Naive thymus-derived CD8-positive, alpha-beta T cell (primary cell): ENCODE measurements around the gene CASQ2. TPM values are rescaled to one million over a fixed set of nuclear protein-coding genes. Genes with fewer than 3 reads are reported as not detected.

Experiments used
- ATAC-seq, 2 donors: fragments of 150-1000 bp; cut with Tn5 transposase in 1 of 2; sonication (Bioruptor Pico), chemical (Tn5 transposase) in 1 of 2; 1 replicate in 1 of 2; 2 replicates in 1 of 2; pipeline ENCODE4 v1.10.0; 2021; ENCODE audit warnings: mild to moderate bottlenecking in 2 of 2, moderate library complexity in 2 of 2
- POLR2A ChIA-PET: fragments of 350-600 bp; sonication (Branson Sonifier 250); formaldehyde crosslinking; loops from one replicate; lab custom pipeline; 2021; ENCODE audit warnings: antibody characterized with exemption; lab: Charles Lee
- DNase-seq, 10 donors: peaks; one replicate each; pipeline versions ENCODE4 v3.0.0 to v3.0.0-alpha.2; 2020 to 2022
- H3K27ac Mint-ChIP-seq, 10 donors: one replicate each; pipeline ENCODE4 v1.8.0; 2020 to 2022; ENCODE audit warnings: mild to moderate bottlenecking in 10 of 10, mixed read lengths in 10 of 10, moderate library complexity in 4 of 10, inconsistent platforms in 1 of 10
- H3K27me3 Mint-ChIP-seq, 5 donors: one replicate each; pipeline ENCODE4 v1.8.0; 2021 to 2022; ENCODE audit warnings: mixed read lengths in 5 of 5
- H3K36me3 Mint-ChIP-seq, 3 donors: one replicate each; pipeline ENCODE4 v1.8.0; 2020 to 2022; ENCODE audit warnings: mixed read lengths in 3 of 3, mild to moderate bottlenecking in 2 of 3, inconsistent platforms in 1 of 3
- H3K4me1 Mint-ChIP-seq, 4 donors: one replicate each; pipeline ENCODE4 v1.8.0; 2021 to 2022; ENCODE audit warnings: mixed read lengths in 4 of 4
- H3K4me3 Mint-ChIP-seq, 10 donors: one replicate each; pipeline ENCODE4 v1.8.0; 2020 to 2022; ENCODE audit warnings: mild to moderate bottlenecking in 10 of 10, mixed read lengths in 10 of 10, moderate library complexity in 6 of 10, inconsistent platforms in 1 of 10
- H3K9me3 Mint-ChIP-seq, 9 donors: one replicate each; pipeline ENCODE4 v1.8.0; 2020 to 2022; ENCODE audit warnings: mixed read lengths in 9 of 9, mild to moderate bottlenecking in 3 of 9, inconsistent platforms in 1 of 9, moderate library complexity in 1 of 9
- polyA plus RNA-seq, 3 donors: library from polyadenylated mRNA; unstranded; fragments of 300-500 nt; fragmentation: Illumina TruSeq; gene quantifications; one replicate each; pipeline ENCODE4 v1.2.3, GENCODE V29; 2021
- total RNA-seq, 8 experiments: library from RNA in 2 of 8; stranded (reverse) in 2 of 8; gene quantifications; one replicate each; pipeline ENCODE4 v1.2.3 and lab custom pipeline; 2021 to 2026

Gene CASQ2
- total and polyA plus RNA-seq, 5 experiments from 2014 or later: not detected

- POLR2A ChIA-PET: no interaction called here
- peaks cover 0 to 5% (median 1%) of the 10 kb centered on the region in 4 donors for H3K4me1 Mint-ChIP-seq
- H3K9me3 Mint-ChIP-seq: no peaks in the 10 kb centered on the region
- ATAC-seq: no peak
- no peaks in the 10 kb centered on the region for H3K36me3 Mint-ChIP-seq
- peak overlapping the region in 1 of 10 donors; percentile 34 for H3K27ac Mint-ChIP-seq
- DNase-seq: no peak
- no peak overlapping the region for H3K4me3 Mint-ChIP-seq
- peaks cover 0 to 4% (median 0%) of the 10 kb centered on the region in 5 donors for H3K27me3 Mint-ChIP-seq
These were observed 91.3 kb downstream of the CASQ2 start for GRCh38 chr1:115677182-115677555.

- Mint-ChIP-seq H3K4me3 (no peak overlapping the region), H3K36me3 (no peaks in the 10 kb centered on the region), H3K9me3 (no peaks in the 10 kb centered on the region), H3K27ac (no peak overlapping the region), H3K4me1 (peaks cover 0 to 5% (median 1%) of the 10 kb centered on the region in 4 donors), H3K27me3 (peaks cover 0 to 4% (median 0%) of the 10 kb centered on the region in 5 donors)
- ATAC-seq: no peak
- no peak for DNase-seq
- POLR2A ChIA-PET: no interaction called here
These were observed 91.9 kb downstream of the CASQ2 start for GRCh38 chr1:115676498-115677181.

GRCh38 chr1:115672224-115673009 is 96.1 kb downstream of the CASQ2 start:
- H3K9me3 Mint-ChIP-seq: no peaks in the 10 kb centered on the region
- no peak overlapping the region for H3K4me3 Mint-ChIP-seq
- no peak overlapping the region for H3K27ac Mint-ChIP-seq
- no peaks in the 10 kb centered on the region for H3K36me3 Mint-ChIP-seq
- H3K4me1 Mint-ChIP-seq: peaks cover 0 to 10% (median 1%) of the 10 kb centered on the region in 4 donors
- POLR2A ChIA-PET: no interaction called here
- DNase-seq (no peak), ATAC-seq (no peak)
- peaks cover 0 to 4% (median 0%) of the 10 kb centered on the region in 5 donors for H3K27me3 Mint-ChIP-seq

- DNase-seq (no peak), ATAC-seq (no peak)
- H3K9me3 Mint-ChIP-seq: no peaks in the 10 kb centered on the region
- POLR2A ChIA-PET: no interaction called here
- H3K27me3 Mint-ChIP-seq: peaks cover 0 to 4% (median 0%) of the 10 kb centered on the region in 5 donors
- no peak overlapping the region for H3K4me3 Mint-ChIP-seq
- H3K27ac Mint-ChIP-seq: no peak overlapping the region
- H3K36me3 Mint-ChIP-seq: no peaks in the 10 kb centered on the region
- H3K4me1 Mint-ChIP-seq: peaks cover 0 to 5% (median 1%) of the 10 kb centered on the region in 4 donors
These were observed 97.2 kb downstream of the CASQ2 start for GRCh38 chr1:115671176-115671934.

GRCh38 chr1:115670476-115671175 is 97.9 kb downstream of the CASQ2 start:
- no peak for ATAC-seq
- H3K27ac Mint-ChIP-seq: no peak overlapping the region
- POLR2A ChIA-PET: no interaction called here
- peaks cover 0 to 5% (median 1%) of the 10 kb centered on the region in 4 donors for H3K4me1 Mint-ChIP-seq
- no peaks in the 10 kb centered on the region for H3K36me3 Mint-ChIP-seq
- H3K9me3 Mint-ChIP-seq: no peaks in the 10 kb centered on the region
- DNase-seq: no peak
- H3K4me3 Mint-ChIP-seq: no peak overlapping the region
- H3K27me3 Mint-ChIP-seq: peaks cover 0 to 4% (median 0%) of the 10 kb centered on the region in 5 donors

- H3K27ac Mint-ChIP-seq: no peak overlapping the region
- peaks cover 0 to 4% (median 0%) of the 10 kb centered on the region in 5 donors for H3K27me3 Mint-ChIP-seq
- POLR2A ChIA-PET: no interaction called here
- peaks cover 0 to 5% (median 1%) of the 10 kb centered on the region in 4 donors for H3K4me1 Mint-ChIP-seq
- DNase-seq (no peak), ATAC-seq (no peak)
- no peaks in the 10 kb centered on the region for H3K9me3 Mint-ChIP-seq
- H3K36me3 Mint-ChIP-seq: no peaks in the 10 kb centered on the region
- no peak overlapping the region for H3K4me3 Mint-ChIP-seq
These were observed 98.6 kb downstream of the CASQ2 start for GRCh38 chr1:115669886-115670285.

- Mint-ChIP-seq H3K4me1 (peaks cover 0 to 5% (median under 1%) of the 10 kb centered on the region in 4 donors), H3K27ac (no peak overlapping the region), H3K27me3 (peaks cover 0 to 3% (median 0%) of the 10 kb centered on the region in 5 donors), H3K4me3 (no peak overlapping the region), H3K9me3 (no peaks in the 10 kb centered on the region), H3K36me3 (peaks cover 0 to under 1% (median 0%) of the 10 kb centered on the region in 3 donors)
- ATAC-seq (no peak), DNase-seq (no peak)
- POLR2A ChIA-PET: no interaction called here
These were observed 99.4 kb downstream of the CASQ2 start for GRCh38 chr1:115669002-115669673.

- Mint-ChIP-seq H3K4me1 (peaks cover 0 to 5% (median 0%) of the 10 kb centered on the region in 4 donors), H3K36me3 (peaks cover 0 to 2% (median 0%) of the 10 kb centered on the region in 3 donors), H3K27me3 (peaks cover 0 to 3% (median 0%) of the 10 kb centered on the region in 5 donors), H3K27ac (no peak overlapping the region), H3K9me3 (no peaks in the 10 kb centered on the region), H3K4me3 (no peak overlapping the region)
- DNase-seq (no peak), ATAC-seq (no peak)
- POLR2A ChIA-PET: no interaction called here
These were observed 99.9 kb downstream of the CASQ2 start for GRCh38 chr1:115668579-115668978.

- Mint-ChIP-seq H3K4me1 (peaks cover 0 to 5% (median 0%) of the 10 kb centered on the region in 4 donors), H3K27ac (no peak overlapping the region)
- POLR2A ChIA-PET: no interaction called here
These were observed 101.8 kb downstream of the CASQ2 start for GRCh38 chr1:115666702-115667101.

GRCh38 chr1:115666206-115666605 is 102.3 kb downstream of the CASQ2 start:
- Mint-ChIP-seq H3K4me1 (peaks cover 0 to 3% (median 0%) of the 10 kb centered on the region in 4 donors), H3K4me3 (no peak overlapping the region), H3K27me3 (no peaks in the 10 kb centered on the region), H3K36me3 (peaks cover 0 to 2% (median 0%) of the 10 kb centered on the region in 3 donors), H3K27ac (no peak overlapping the region), H3K9me3 (no peaks in the 10 kb centered on the region)
- DNase-seq (no peak), ATAC-seq (no peak)
- POLR2A ChIA-PET: no interaction called here

More at GRCh38 chr1:115666702-115667101, 101.8 kb downstream of the CASQ2 start:
- Mint-ChIP-seq H3K9me3 (no peaks in the 10 kb centered on the region), H3K4me3 (no peak overlapping the region), H3K27me3 (peaks cover 0 to 3% (median 0%) of the 10 kb centered on the region in 5 donors), H3K36me3 (peaks cover 0 to 2% (median 0%) of the 10 kb centered on the region in 3 donors)
- no peak for DNase-seq
- ATAC-seq: no peak

- no peak overlapping the region for H3K4me3 Mint-ChIP-seq
- ATAC-seq: no peak
- H3K27me3 Mint-ChIP-seq: no peaks in the 10 kb centered on the region
- no peak overlapping the region for H3K27ac Mint-ChIP-seq
- H3K4me1 Mint-ChIP-seq: peaks cover 0 to 3% (median 0%) of the 10 kb centered on the region in 4 donors
- H3K9me3 Mint-ChIP-seq: no peaks in the 10 kb centered on the region
- peaks cover 0 to 2% (median 0%) of the 10 kb centered on the region in 3 donors for H3K36me3 Mint-ChIP-seq
- no peak for DNase-seq
- POLR2A ChIA-PET: no interaction called here
These were observed 103.0 kb downstream of the CASQ2 start for GRCh38 chr1:115665319-115666096.
